Neural progenitor cell (in vitro differentiated cells): ENCODE results near the gene NAPG. TPM values are rescaled to one million over a fixed set of nuclear protein-coding genes. Genes with fewer than 3 reads are reported as not detected.

Source experiments
- DNase-seq: peaks from one replicate; pipeline ENCODE4 v3.0.0-alpha.2; 2016; ENCODE audit warnings: low spot score
- H2AFZ ChIP-seq: fragments of 200-600 bp; sonication (generic); replicated peaks from 2 replicates; pipeline ENCODE4 v1.6.1; 2016; ENCODE audit warnings: antibody characterized with exemption
- H3F3A ChIP-seq: fragments of 200-600 bp; sonication (generic); 2 replicates; pipeline ENCODE4 v1.6.1; 2016; ENCODE audit warnings: antibody characterized with exemption, low read depth
- H3K27ac ChIP-seq: fragments of 200-600 bp; sonication (generic); 2 replicates; pipeline ENCODE4 v1.5.1; 2016; ENCODE audit warnings: mild to moderate bottlenecking
- H3K27me3 ChIP-seq: fragments of 200-600 bp; sonication (generic); 2 replicates; pipeline ENCODE4 v1.6.1; 2016; ENCODE audit warnings: mild to moderate bottlenecking, moderate library complexity
- H3K36me3 ChIP-seq: fragments of 200-600 bp; sonication (generic); 2 replicates; pipeline ENCODE4 v1.5.1; 2016
- H3K4me1 ChIP-seq: fragments of 200-600 bp; sonication (generic); 2 replicates; pipeline ENCODE4 v1.6.1; 2016; ENCODE audit warnings: mixed run types
- H3K4me2 ChIP-seq: fragments of 200-600 bp; sonication (generic); 2 replicates; pipeline ENCODE4 v1.6.1; 2016
- H3K4me3 ChIP-seq: fragments of 200-600 bp; sonication (generic); 2 replicates; pipeline ENCODE4 v1.5.1; 2016
- H3K79me2 ChIP-seq: fragments of 200-600 bp; sonication (generic); 2 replicates; pipeline ENCODE4 v1.6.1; 2016; ENCODE audit warnings: low read depth
- H3K9ac ChIP-seq: fragments of 200-600 bp; sonication (generic); 2 replicates; pipeline ENCODE4 v1.6.1; 2016
- H3K9me3 ChIP-seq: fragments of 200-600 bp; sonication (generic); 2 replicates; pipeline ENCODE4 v1.5.1; 2016; ENCODE audit warnings: low read depth
- H4K20me1 ChIP-seq: fragments of 200-600 bp; sonication (generic); 2 replicates; pipeline ENCODE4 v1.6.1; 2016; ENCODE audit warnings: low read depth
- H3K27ac Mint-ChIP-seq: 3 replicates; pipeline ENCODE4 v1.8.0; 2021; ENCODE audit warnings: mixed read lengths
- H3K27me3 Mint-ChIP-seq: 2 replicates; pipeline ENCODE4 v1.8.0; 2022; ENCODE audit warnings: low read depth, mild to moderate bottlenecking, inconsistent platforms, moderate library complexity, mixed read lengths; ENCODE audit not compliant: insufficient read depth
- H3K36me3 Mint-ChIP-seq: 3 replicates; pipeline ENCODE4 v1.8.0; 2021; ENCODE audit warnings: mixed read lengths
- H3K4me1 Mint-ChIP-seq: 3 replicates; pipeline ENCODE4 v1.8.0; 2021; ENCODE audit warnings: mixed read lengths
- H3K4me3 Mint-ChIP-seq: 3 replicates; pipeline ENCODE4 v1.8.0; 2021; ENCODE audit warnings: mild to moderate bottlenecking, moderate library complexity, mixed read lengths
- H3K9me3 Mint-ChIP-seq: 3 replicates; pipeline ENCODE4 v1.8.0; 2020; ENCODE audit warnings: mixed read lengths
- CTCF ChIP-seq: fragments of 200-600 bp; sonication (generic); IDR thresholded peaks from 2 replicates; pipeline ENCODE4 v1.5.1; 2017; ENCODE audit warnings: antibody characterized with exemption, mild to moderate bottlenecking
- EZH2 ChIP-seq: fragments of 200-600 bp; sonication (generic); IDR thresholded peaks from 2 replicates; pipeline ENCODE4 v1.6.1; 2017; ENCODE audit warnings: antibody characterized with exemption, mild to moderate bottlenecking, moderate library complexity
- EZH2phosphoT487 ChIP-seq: fragments of 200-600 bp; sonication (generic); IDR thresholded peaks from 2 replicates; pipeline ENCODE4 v1.6.1; 2017; ENCODE audit warnings: antibody characterized with exemption
- total RNA-seq: library from RNA; depleted of rRNA; stranded (reverse); fragments of >200 nt; gene quantifications from 2 replicates; pipeline ENCODE4 v1.2.3, GENCODE V29; 2015; ENCODE audit warnings: low replicate concordance

The NAPG gene
- total RNA-seq, 1 donor from 2014 or later: 56.6 TPM

GRCh38 chr18:10519999-10520935 lies 5.6 kb upstream of the NAPG start:
- H3K36me3 Mint-ChIP-seq: peaks cover 9% of the 10 kb centered on the region

GRCh38 chr18:10521566-10521965 lies 4.3 kb upstream of the NAPG start:
- Histone ChIP-seq H3K4me3 (no peak overlapping the region), H3K27me3 (peaks cover 5% of the 10 kb centered on the region), H3K9ac (no peak overlapping the region), H3K4me1 (no peaks in the 10 kb centered on the region), H3K4me2 (no peak overlapping the region), H3K79me2 (peaks cover 4% of the 10 kb centered on the region), H3F3A (peaks cover 9% of the 10 kb centered on the region), H4K20me1 (no peaks in the 10 kb centered on the region), H3K9me3 (no peaks in the 10 kb centered on the region), H3K27ac (no peak overlapping the region), H3K36me3 (no peaks in the 10 kb centered on the region), H2AFZ (no peak overlapping the region)
- Mint-ChIP-seq H3K27ac (no peak overlapping the region), H3K36me3 (peaks cover 4% of the 10 kb centered on the region), H3K4me1 (peaks cover 41% of the 10 kb centered on the region), H3K4me3 (no peak overlapping the region), H3K9me3 (peaks cover 8% of the 10 kb centered on the region), H3K27me3 (peaks cover 3% of the 10 kb centered on the region)
- TF ChIP-seq EZH2phosphoT487: no peak
- TF ChIP-seq CTCF: no peak
- no peak for TF ChIP-seq EZH2
- no peak for DNase-seq

More at GRCh38 chr18:10519999-10520935, 5.6 kb upstream of the NAPG start:
- Histone ChIP-seq H3K27ac (no peak overlapping the region), H2AFZ (peak overlapping the region; percentile 77), H3K79me2 (no peaks in the 10 kb centered on the region), H3K4me2 (no peak overlapping the region), H3F3A (no peaks in the 10 kb centered on the region), H3K4me1 (no peaks in the 10 kb centered on the region), H4K20me1 (no peaks in the 10 kb centered on the region), H3K36me3 (no peaks in the 10 kb centered on the region), H3K9ac (no peak overlapping the region), H3K27me3 (peaks cover 5% of the 10 kb centered on the region), H3K4me3 (no peak overlapping the region), H3K9me3 (no peaks in the 10 kb centered on the region)
- H3K4me1 Mint-ChIP-seq: peaks cover 37% of the 10 kb centered on the region
- peaks cover 14% of the 10 kb centered on the region for H3K9me3 Mint-ChIP-seq
- peaks cover 3% of the 10 kb centered on the region for H3K27me3 Mint-ChIP-seq
- no peak overlapping the region for H3K27ac Mint-ChIP-seq
- TF ChIP-seq CTCF: peak; percentile 92
- no peak for TF ChIP-seq EZH2phosphoT487
- no peak for TF ChIP-seq EZH2
- no peak overlapping the region for H3K4me3 Mint-ChIP-seq
- peak; percentile 93 for DNase-seq

GRCh38 chr18:10522574-10522973 lies 3.3 kb upstream of the NAPG start:
- peaks cover 5% of the 10 kb centered on the region for H3K27me3 ChIP-seq
- H3K4me3 Mint-ChIP-seq: no peak overlapping the region
- H3K4me1 Mint-ChIP-seq: peaks cover 47% of the 10 kb centered on the region
- H2AFZ ChIP-seq: no peak overlapping the region
- no peak overlapping the region for H3K4me3 ChIP-seq
- H4K20me1 ChIP-seq: peaks cover 4% of the 10 kb centered on the region
- peaks cover 14% of the 10 kb centered on the region for H3K79me2 ChIP-seq
- peaks cover 3% of the 10 kb centered on the region for H3K27me3 Mint-ChIP-seq
- H3K36me3 ChIP-seq: no peaks in the 10 kb centered on the region
- peaks cover 9% of the 10 kb centered on the region for H3F3A ChIP-seq
- peaks cover 4% of the 10 kb centered on the region for H3K36me3 Mint-ChIP-seq
- H3K27ac ChIP-seq: no peak overlapping the region
- H3K27ac Mint-ChIP-seq: no peak overlapping the region
- DNase-seq: no peak
- TF ChIP-seq CTCF (no peak), EZH2phosphoT487 (no peak), EZH2 (no peak)
- H3K9me3 ChIP-seq: no peaks in the 10 kb centered on the region
- H3K4me1 ChIP-seq: peaks cover 5% of the 10 kb centered on the region
- peaks cover 3% of the 10 kb centered on the region for H3K9me3 Mint-ChIP-seq
- no peak overlapping the region for H3K9ac ChIP-seq
- no peak overlapping the region for H3K4me2 ChIP-seq
